ENCODE data around the gene DPYSL4.
"Not testable (repeated sequence)": the region's sequence is repeated elsewhere in the genome, so short reads cannot be mapped to it uniquely, and the experiment has no call there.

The DPYSL4 gene

GRCh38 chr10:132150777-132151176, 36.0 kb upstream of the DPYSL4 start:
- no peak for DNase-seq

GRCh38 chr10:132151286-132151950, 35.3 kb upstream of the DPYSL4 start:
- no peak for DNase-seq

- no peak for DNase-seq
These were observed 34.7 kb upstream of the DPYSL4 start for GRCh38 chr10:132151951-132152505.

- no peak for DNase-seq
These were observed 33.7 kb upstream of the DPYSL4 start for GRCh38 chr10:132152896-132153580.

GRCh38 chr10:132153616-132154217, 33.0 kb upstream of the DPYSL4 start:
- DNase-seq: no peak

GRCh38 chr10:132154440-132154839, 32.3 kb upstream of the DPYSL4 start:
- DNase-seq: no peak

GRCh38 chr10:132154931-132155330, 31.8 kb upstream of the DPYSL4 start:
- no peak for DNase-seq

GRCh38 chr10:132155723-132156381, 30.9 kb upstream of the DPYSL4 start:
- DNase-seq: no peak

GRCh38 chr10:132156382-132156781, 30.4 kb upstream of the DPYSL4 start:
- no peak for DNase-seq

- DNase-seq: no peak
These were observed 29.6 kb upstream of the DPYSL4 start for GRCh38 chr10:132157101-132157500.

GRCh38 chr10:132158122-132158741, 28.5 kb upstream of the DPYSL4 start:
- peak; percentile 66 for DNase-seq

GRCh38 chr10:132158823-132159222, 27.9 kb upstream of the DPYSL4 start:
- DNase-seq: no peak

GRCh38 chr10:132159302-132160230, 27.2 kb upstream of the DPYSL4 start:
- DNase-seq: not testable (repeated sequence)

GRCh38 chr10:132160231-132160630, 26.5 kb upstream of the DPYSL4 start:
- DNase-seq: not testable (repeated sequence)

GRCh38 chr10:132160834-132161622, 25.7 kb upstream of the DPYSL4 start:
- DNase-seq: not testable (repeated sequence)

GRCh38 chr10:132162021-132162531, 24.7 kb upstream of the DPYSL4 start:
- no peak for DNase-seq

- DNase-seq: no peak
These were observed 24.0 kb upstream of the DPYSL4 start for GRCh38 chr10:132162590-132163277.

- peak; percentile 87 for DNase-seq
These were observed 23.4 kb upstream of the DPYSL4 start for GRCh38 chr10:132163278-132163765.

GRCh38 chr10:132163826-132164515, 22.8 kb upstream of the DPYSL4 start:
- no peak for DNase-seq
